Prostate gland (tissue), 2 donors: ENCODE data around the gene PGM3. TPM values are rescaled to one million over a fixed set of nuclear protein-coding genes. Genes with fewer than 3 reads are reported as not detected.
A peak's percentile ranks its signal among the peaks of the same experiment; 100 is the strongest.

ENCODE experiments used
- DNase-seq: peaks from one replicate; pipeline ENCODE4 v3.0.0-alpha.2; 2019; ENCODE audit warnings: low spot score
- H3K27ac ChIP-seq, 2 donors: fragments of 200-600 bp; sonication (generic); 2 replicates each; pipeline ENCODE4 v1.5.1; 2017 to 2019
- H3K27me3 ChIP-seq: fragments of 200-600 bp; sonication (generic); replicated peaks from 2 replicates; pipeline ENCODE4 v1.5.1; 2019; ENCODE audit not compliant: insufficient read depth
- H3K36me3 ChIP-seq, 2 donors: fragments of 200-600 bp; sonication (generic); 1 replicate in 1 of 2; 2 replicates in 1 of 2; pipeline versions ENCODE4 v1.5.1 to v1.8.1; 2017 to 2019
- H3K4me1 ChIP-seq: fragments of 200-600 bp; sonication (generic); replicated peaks from 2 replicates; pipeline ENCODE4 v1.5.1; 2019
- H3K4me3 ChIP-seq, 2 donors: fragments of 200-600 bp; sonication (generic); 2 replicates each; pipeline ENCODE4 v1.5.1; 2017 to 2019
- H3K9me3 ChIP-seq: fragments of 200-600 bp; sonication (generic); 2 replicates; pipeline ENCODE4 v1.5.1; 2017
- CTCF ChIP-seq, 4 experiments: fragments of 200-600 bp in 2 of 4; fragments of 450-650 bp in 2 of 4; sonication (generic) in 2 of 4; IDR thresholded peaks; 1 replicate in 3 of 4; 2 replicates in 1 of 4; pipeline ENCODE4 v1.5.1; 2016 to 2019; ENCODE audit warnings: antibody characterized with exemption in 4 of 4, mild to moderate bottlenecking in 2 of 4, moderate library complexity in 2 of 4
- POLR2A ChIP-seq: fragments of 450-650 bp; IDR thresholded peaks from one replicate; pipeline ENCODE4 v1.6.1; 2016; ENCODE audit warnings: antibody characterized with exemption, mild to moderate bottlenecking
- POLR2AphosphoS5 ChIP-seq: sonication (generic); formaldehyde crosslinking; IDR thresholded peaks from one replicate; pipeline ENCODE4 v1.6.1; 2017; ENCODE audit warnings: antibody characterized with exemption
- WGBS: methylation state at CpG from one replicate; pipeline ENCODE4 v1.1.5; 2018; 5-methylcytosine and 5-hydroxymethylcytosine counted together
- intact Hi-C: fragments of 100-400 bp; cut with DNase I; formaldehyde crosslinking; loops from one replicate; pipeline ENCODE4 v1.14.2; 2022
- total RNA-seq, 2 donors: library from RNA; depleted of rRNA; stranded (reverse); fragments of >200 nt; gene quantifications; one replicate each; pipeline ENCODE4 v1.1.0, GENCODE V29; 2016

Gene PGM3
- total RNA-seq, 2 donors from 2014 or later: 31.6 to 74.8 TPM

GRCh38 chr6:83188501-83188900 lies 4.6 kb downstream of the PGM3 start:
- intact Hi-C loops: no loop called here
- Histone ChIP-seq H3K4me3 (no peak overlapping the region), H3K27me3 (no peaks in the 10 kb centered on the region), H3K27ac (no peak overlapping the region), H3K36me3 (no peaks in the 10 kb centered on the region), H3K9me3 (no peaks in the 10 kb centered on the region), H3K4me1 (no peaks in the 10 kb centered on the region)
- no peak for DNase-seq
- no peak for TF ChIP-seq POLR2A
- no peak for TF ChIP-seq CTCF (IDR thresholded peaks at IDR 0.05)
- TF ChIP-seq POLR2AphosphoS5: peak; percentile 8
- 36% methylated on average over 3 of the region's 3 CpGs for WGBS

- TF ChIP-seq POLR2A: no peak
- Histone ChIP-seq H3K36me3 (peaks cover 0 to 3% of the 10 kb centered on the region in 2 donors), H3K27me3 (no peaks in the 10 kb centered on the region), H3K4me1 (no peaks in the 10 kb centered on the region), H3K9me3 (no peaks in the 10 kb centered on the region), H3K27ac (no peak overlapping the region), H3K4me3 (no peak overlapping the region)
- 93% methylated on average over 2 of the region's 2 CpGs for WGBS
- no peak for DNase-seq
- intact Hi-C loops: no loop called here
Measured at GRCh38 chr6:83185096-83185495, 8.0 kb downstream of the PGM3 start.

- WGBS: 79% methylated on average over 9 of the region's 9 CpGs
- no peaks in the 10 kb centered on the region for H3K9me3 ChIP-seq
- peaks cover 0 to 3% of the 10 kb centered on the region in 2 donors for H3K36me3 ChIP-seq
- H3K4me3 ChIP-seq: no peak overlapping the region
- intact Hi-C loops: no loop called here
- no peak for DNase-seq
- no peaks in the 10 kb centered on the region for H3K27me3 ChIP-seq
- H3K27ac ChIP-seq: no peak overlapping the region
- no peak for TF ChIP-seq CTCF (IDR thresholded peaks at IDR 0.05)
- no peak for TF ChIP-seq POLR2AphosphoS5
- TF ChIP-seq POLR2A: no peak
- H3K4me1 ChIP-seq: no peaks in the 10 kb centered on the region
Measured at GRCh38 chr6:83183082-83183828, 9.8 kb downstream of the PGM3 start.

GRCh38 chr6:83182114-83182513 lies 11.0 kb downstream of the PGM3 start:
- peaks cover 0 to 3% of the 10 kb centered on the region in 2 donors for H3K36me3 ChIP-seq
- 57% methylated on average over 1 of the region's 1 CpG for WGBS
- intact Hi-C loops: no loop called here

GRCh38 chr6:83180426-83180950 lies 12.6 kb downstream of the PGM3 start:
- H3K9me3 ChIP-seq: no peaks in the 10 kb centered on the region
- no peak for DNase-seq
- peaks cover 0 to 3% of the 10 kb centered on the region in 2 donors for H3K36me3 ChIP-seq
- no peak overlapping the region for H3K27ac ChIP-seq
- H3K4me3 ChIP-seq: no peak overlapping the region
- no peaks in the 10 kb centered on the region for H3K27me3 ChIP-seq
- intact Hi-C loops: no loop called here
- no peaks in the 10 kb centered on the region for H3K4me1 ChIP-seq
- TF ChIP-seq POLR2A (no peak), CTCF (IDR thresholded peaks at IDR 0.05) (no peak), POLR2AphosphoS5 (no peak)

More at GRCh38 chr6:83182114-83182513, 11.0 kb downstream of the PGM3 start:
- no peaks in the 10 kb centered on the region for H3K9me3 ChIP-seq
- no peaks in the 10 kb centered on the region for H3K27me3 ChIP-seq
- DNase-seq: no peak
- H3K27ac ChIP-seq: no peak overlapping the region
- no peak overlapping the region for H3K4me3 ChIP-seq
- no peaks in the 10 kb centered on the region for H3K4me1 ChIP-seq
- no peak for TF ChIP-seq CTCF (IDR thresholded peaks at IDR 0.05)
- no peak for TF ChIP-seq POLR2AphosphoS5
- TF ChIP-seq POLR2A: no peak
